IMR-90 (cell line): ENCODE data around the gene NDUFB7. TPM values are rescaled to one million over a fixed set of nuclear protein-coding genes. Genes with fewer than 3 reads are reported as not detected.

Source experiments
- ATAC-seq: fragments of 200-7000 bp; cut with Tn5 transposase; 2 replicates; pipeline ENCODE4 v1.9.1; 2020; ENCODE audit warnings: low read depth, mild to moderate bottlenecking, moderate library complexity
- BruUV-seq: library from RNA; stranded (reverse); fragments of 400-500 nt; replicated peaks from 2 replicates; lab custom pipeline; 2021; lab: Mats Ljungman, UMichigan
- CTCF ChIA-PET: fragments of 300-600 bp; formaldehyde crosslinking; extraction: SDS; loops from one replicate; lab custom pipeline; 2021; ENCODE audit warnings: antibody characterized with exemption; lab: Yijun Ruan, JAX
- POLR2A ChIA-PET: fragments of 300-600 bp; sonication (Branson Sonifier 250); formaldehyde crosslinking; loops from one replicate; lab custom pipeline; 2022; ENCODE audit warnings: antibody characterized with exemption; ENCODE audit not compliant: unreplicated experiment; lab: Charles Lee
- DNase-seq: peaks from one replicate; pipeline ENCODE4 v3.0.0; 2013
- H2AFZ ChIP-seq: replicated peaks from 2 replicates; pipeline ENCODE3; 2013; ENCODE audit warnings: low read length, mild to moderate bottlenecking; ENCODE audit not compliant: poor library complexity
- H2AK5ac ChIP-seq: 2 replicates; pipeline ENCODE4 v1.6.1; 2013; ENCODE audit warnings: low read depth, low read length, inconsistent platforms
- H2AK9ac ChIP-seq: replicated peaks from 2 replicates; pipeline ENCODE3; 2013; ENCODE audit warnings: mild to moderate bottlenecking, low read depth, low read length, moderate library complexity; ENCODE audit not compliant: poor library complexity
- H2BK120ac ChIP-seq: 2 replicates; pipeline ENCODE4 v1.6.1; 2013; ENCODE audit warnings: low read depth, low read length, inconsistent platforms
- H2BK15ac ChIP-seq: 3 replicates; pipeline ENCODE4 v1.6.1; 2013; ENCODE audit warnings: low read depth, low read length, inconsistent platforms
- H2BK20ac ChIP-seq: 2 replicates; pipeline ENCODE4 v1.6.1; 2013; ENCODE audit warnings: low read depth, mild to moderate bottlenecking, inconsistent platforms, low read length, moderate library complexity
- H2BK5ac ChIP-seq: 2 replicates; pipeline ENCODE4 v1.6.1; 2013; ENCODE audit warnings: mild to moderate bottlenecking, low read depth, low read length, inconsistent platforms; ENCODE audit not compliant: poor library complexity, severe bottlenecking
- H3K14ac ChIP-seq: replicated peaks from 2 replicates; pipeline ENCODE4 v1.6.1; 2013; ENCODE audit warnings: low read depth, low read length, inconsistent platforms
- H3K18ac ChIP-seq: 2 replicates; pipeline ENCODE4 v1.6.1; 2013; ENCODE audit warnings: low read depth, low read length, control low read depth
- H3K23ac ChIP-seq: 2 replicates; pipeline ENCODE4 v1.6.1; 2013; ENCODE audit warnings: low read depth, low read length, inconsistent platforms
- H3K27ac ChIP-seq: 2 replicates; pipeline ENCODE4 v1.5.1; 2013; ENCODE audit warnings: mild to moderate bottlenecking, control low read depth, low read length; ENCODE audit not compliant: insufficient read depth
- H3K27me3 ChIP-seq: 2 replicates; pipeline ENCODE4 v1.6.1; 2013; ENCODE audit warnings: low read length; ENCODE audit not compliant: control insufficient read depth, insufficient read depth
- H3K36me3 ChIP-seq: 2 replicates; pipeline ENCODE4 v1.6.1; 2013; ENCODE audit warnings: low read length, mixed read lengths; ENCODE audit not compliant: control insufficient read depth, insufficient read depth
- H3K4ac ChIP-seq: 2 replicates; pipeline ENCODE4 v1.6.1; 2013; ENCODE audit warnings: low read depth, low read length, inconsistent platforms
- H3K4me1 ChIP-seq: 2 replicates; pipeline ENCODE4 v1.6.1; 2013; ENCODE audit warnings: low read length, mixed read lengths; ENCODE audit not compliant: control insufficient read depth, insufficient read depth
- H3K4me2 ChIP-seq: 2 replicates; pipeline ENCODE4 v1.6.1; 2013; ENCODE audit warnings: low read depth, mild to moderate bottlenecking, control low read depth, low read length, moderate library complexity
- H3K4me3 ChIP-seq: 2 replicates; pipeline ENCODE4 v1.5.1; 2013; ENCODE audit warnings: low read depth, mild to moderate bottlenecking, control low read depth, low read length, moderate library complexity; ENCODE audit not compliant: insufficient read depth
- H3K56ac ChIP-seq: 2 replicates; pipeline ENCODE4 v1.6.1; 2013; ENCODE audit warnings: low read length, inconsistent platforms; ENCODE audit not compliant: insufficient read depth; ENCODE audit errors: extremely low read depth
- H3K79me1 ChIP-seq, 2 experiments: 2 replicates each; pipeline ENCODE4 v1.6.1; 2013; ENCODE audit warnings: low read length in 2 of 2, inconsistent platforms in 1 of 2, low read depth in 1 of 2
- H3K9ac ChIP-seq: 2 replicates; pipeline ENCODE4 v1.6.1; 2013; ENCODE audit warnings: low read depth, low read length, control low read depth
- H3K9me1 ChIP-seq: 2 replicates; pipeline ENCODE4 v1.6.1; 2013; ENCODE audit warnings: low read length, inconsistent platforms; ENCODE audit not compliant: insufficient read depth
- H3K9me3 ChIP-seq: 2 replicates; pipeline ENCODE4 v1.6.1; 2013; ENCODE audit warnings: low read length; ENCODE audit not compliant: control insufficient read depth, insufficient read depth
- H4K20me1 ChIP-seq: 2 replicates; pipeline ENCODE4 v1.6.1; 2013; ENCODE audit warnings: low read length, inconsistent platforms; ENCODE audit not compliant: insufficient read depth
- H4K5ac ChIP-seq: 2 replicates; pipeline ENCODE4 v1.6.1; 2013; ENCODE audit warnings: mild to moderate bottlenecking, low read depth, low read length, control low read depth
- H4K8ac ChIP-seq, 2 experiments: 2 replicates each; pipeline ENCODE4 v1.6.1; 2013; ENCODE audit warnings: low read depth in 2 of 2, low read length in 2 of 2, control low read depth in 1 of 2, inconsistent platforms in 1 of 2
- H4K91ac ChIP-seq: 2 replicates; pipeline ENCODE4 v1.6.1; 2013; ENCODE audit warnings: low read depth, low read length, inconsistent platforms; ENCODE audit not compliant: insufficient read depth
- BHLHE40 ChIP-seq: fragments of 150-350 bp; IDR thresholded peaks from 2 replicates; pipeline ENCODE4 v1.6.1; 2016; ENCODE audit warnings: mild to moderate bottlenecking, low read depth, low read length
- MXI1 ChIP-seq: IDR thresholded peaks from 2 replicates; pipeline ENCODE4 v1.6.1; 2012; ENCODE audit warnings: low read depth, mild to moderate bottlenecking, low read length, moderate library complexity, borderline replicate concordance
- POLR2A ChIP-seq: IDR thresholded peaks from 2 replicates; pipeline ENCODE4 v1.6.1; 2012; ENCODE audit warnings: mild to moderate bottlenecking, low read depth, low read length
- RFX5 ChIP-seq: IDR thresholded peaks from 2 replicates; pipeline ENCODE4 v1.8.0; 2012; ENCODE audit warnings: low read depth, mild to moderate bottlenecking, low read length, moderate library complexity
- WGBS, 2 experiments: methylation state at CpG; one replicate each; pipeline versions ENCODE4 v1.1.5 to v1.1.7; 2013; ENCODE audit warnings: missing lambda C conversion rate in 2 of 2; ENCODE audit not compliant: insufficient read length in 1 of 2; ENCODE audit errors: extremely low coverage in 2 of 2; 5-methylcytosine and 5-hydroxymethylcytosine counted together
- dilution Hi-C: fragments of 300-500 bp; cut with HindIII; formaldehyde crosslinking; loops from one replicate; pipeline ENCODE4 v1.14.3; 2018; ENCODE audit warnings: low sequenced_read_pairs; ENCODE audit not compliant: unreplicated experiment
- in situ Hi-C: fragments of 300-500 bp; cut with MboI; formaldehyde crosslinking; loops from 3 replicates; pipeline ENCODE4 v1.14.3; 2019; ENCODE audit warnings: low sequenced_read_pairs, inconsistent platforms, mixed read lengths
- intact Hi-C: fragments of 100-400 bp; cut with micrococcal nuclease; formaldehyde crosslinking; loops from 2 replicates; pipeline ENCODE4 v1.10.0; 2022
- polyA plus RNA-seq, 3 experiments: library from polyadenylated mRNA; depleted of rRNA; stranded (reverse); fragments of >200 nt; gene quantifications; 2 replicates each; pipeline ENCODE4 v1.2.3, GENCODE V29; 2012; ENCODE audit warnings: low replicate concordance in 1 of 3
- total RNA-seq: library from RNA; depleted of rRNA; stranded (reverse); fragments of >200 nt; gene quantifications from 2 replicates; pipeline ENCODE4 v1.2.3, GENCODE V29; 2012
- TF ChIP-seq, protein P1 (sequence below): fragments of 150-350 bp; IDR thresholded peaks from 2 replicates; pipeline ENCODE4 v1.6.1; 2017; ENCODE audit warnings: mild to moderate bottlenecking, antibody characterized with exemption, low read length, low read depth
- TF ChIP-seq, protein P2 (sequence below): conservative IDR thresholded peaks from 2 replicates; pipeline ENCODE4 v1.5.1; 2012; ENCODE audit warnings: mild to moderate bottlenecking, low read depth, low read length, improper control_type of control experiment
- TF ChIP-seq, protein P3 (sequence below): fragments of 150-350 bp; IDR thresholded peaks from 2 replicates; pipeline ENCODE4 v1.6.1; 2016; ENCODE audit warnings: low read depth, mild to moderate bottlenecking, low read length, moderate library complexity, borderline replicate concordance

Gene NDUFB7
- total and polyA plus RNA-seq, 2 of the 4 experiments (the other 2 are of a cell fraction): 436 to 523 TPM

DNA sequence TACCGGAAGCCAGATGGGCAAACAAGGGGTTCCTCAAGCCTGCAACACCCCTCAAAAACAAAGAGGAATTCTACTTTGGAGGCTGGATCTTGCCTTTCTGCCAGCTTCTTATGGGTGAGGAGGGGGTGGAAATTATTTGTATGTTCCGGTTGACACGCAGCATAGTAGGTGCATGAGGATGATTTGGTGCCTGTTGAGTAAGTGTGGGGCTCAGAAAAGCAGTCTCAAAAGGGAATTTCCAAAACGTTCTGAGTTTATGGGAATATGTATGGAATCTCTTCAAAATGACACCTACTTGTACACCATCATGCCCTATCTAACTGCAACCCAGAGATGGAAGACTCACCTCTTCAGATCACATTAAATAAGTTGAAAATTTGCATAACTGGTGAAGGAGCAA, 45.4 kb downstream of the NDUFB7 start:
- POLR2A ChIA-PET: no interaction called here
- no peak overlapping the region for H2AFZ ChIP-seq
- H4K5ac ChIP-seq: no peak overlapping the region
- peaks cover 3% of the 10 kb centered on the region; the same call in 1 of the 2 replicates for H4K20me1 ChIP-seq
- TF ChIP-seq, protein P1, sequence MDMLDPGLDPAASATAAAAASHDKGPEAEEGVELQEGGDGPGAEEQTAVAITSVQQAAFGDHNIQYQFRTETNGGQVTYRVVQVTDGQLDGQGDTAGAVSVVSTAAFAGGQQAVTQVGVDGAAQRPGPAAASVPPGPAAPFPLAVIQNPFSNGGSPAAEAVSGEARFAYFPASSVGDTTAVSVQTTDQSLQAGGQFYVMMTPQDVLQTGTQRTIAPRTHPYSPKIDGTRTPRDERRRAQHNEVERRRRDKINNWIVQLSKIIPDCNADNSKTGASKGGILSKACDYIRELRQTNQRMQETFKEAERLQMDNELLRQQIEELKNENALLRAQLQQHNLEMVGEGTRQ: no peak
- no peak for TF ChIP-seq POLR2A
- TF ChIP-seq, protein P2, sequence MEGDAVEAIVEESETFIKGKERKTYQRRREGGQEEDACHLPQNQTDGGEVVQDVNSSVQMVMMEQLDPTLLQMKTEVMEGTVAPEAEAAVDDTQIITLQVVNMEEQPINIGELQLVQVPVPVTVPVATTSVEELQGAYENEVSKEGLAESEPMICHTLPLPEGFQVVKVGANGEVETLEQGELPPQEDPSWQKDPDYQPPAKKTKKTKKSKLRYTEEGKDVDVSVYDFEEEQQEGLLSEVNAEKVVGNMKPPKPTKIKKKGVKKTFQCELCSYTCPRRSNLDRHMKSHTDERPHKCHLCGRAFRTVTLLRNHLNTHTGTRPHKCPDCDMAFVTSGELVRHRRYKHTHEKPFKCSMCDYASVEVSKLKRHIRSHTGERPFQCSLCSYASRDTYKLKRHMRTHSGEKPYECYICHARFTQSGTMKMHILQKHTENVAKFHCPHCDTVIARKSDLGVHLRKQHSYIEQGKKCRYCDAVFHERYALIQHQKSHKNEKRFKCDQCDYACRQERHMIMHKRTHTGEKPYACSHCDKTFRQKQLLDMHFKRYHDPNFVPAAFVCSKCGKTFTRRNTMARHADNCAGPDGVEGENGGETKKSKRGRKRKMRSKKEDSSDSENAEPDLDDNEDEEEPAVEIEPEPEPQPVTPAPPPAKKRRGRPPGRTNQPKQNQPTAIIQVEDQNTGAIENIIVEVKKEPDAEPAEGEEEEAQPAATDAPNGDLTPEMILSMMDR: no peak
- TF ChIP-seq BHLHE40: no peak
- TF ChIP-seq, protein P3, sequence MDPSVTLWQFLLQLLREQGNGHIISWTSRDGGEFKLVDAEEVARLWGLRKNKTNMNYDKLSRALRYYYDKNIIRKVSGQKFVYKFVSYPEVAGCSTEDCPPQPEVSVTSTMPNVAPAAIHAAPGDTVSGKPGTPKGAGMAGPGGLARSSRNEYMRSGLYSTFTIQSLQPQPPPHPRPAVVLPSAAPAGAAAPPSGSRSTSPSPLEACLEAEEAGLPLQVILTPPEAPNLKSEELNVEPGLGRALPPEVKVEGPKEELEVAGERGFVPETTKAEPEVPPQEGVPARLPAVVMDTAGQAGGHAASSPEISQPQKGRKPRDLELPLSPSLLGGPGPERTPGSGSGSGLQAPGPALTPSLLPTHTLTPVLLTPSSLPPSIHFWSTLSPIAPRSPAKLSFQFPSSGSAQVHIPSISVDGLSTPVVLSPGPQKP: no peak
- no peak for TF ChIP-seq RFX5
- TF ChIP-seq MXI1: no peak
- CTCF ChIA-PET: interaction anchor here (0.6 kb wide), 1 partner anchor 9 kb away, joined by 3 read pairs; no protein-coding TSS in a partner anchor
- no peak overlapping the region for H4K8ac ChIP-seq
- H3K36me3 ChIP-seq: no peaks in the 10 kb centered on the region
- in situ Hi-C loops: no loop called here
- no peak overlapping the region for H3K4ac ChIP-seq
- H3K23ac ChIP-seq: no peak overlapping the region
- no peak overlapping the region for H2BK15ac ChIP-seq
- H3K27me3 ChIP-seq: no peaks in the 10 kb centered on the region
- H3K18ac ChIP-seq: no peak overlapping the region
- no peak for ATAC-seq
- WGBS, 2 experiments: 100% methylated on average over 1 of the region's 4 CpGs; no CpG with 5 or more reads in 1 of the 2 experiments
- no TSS peak for BruUV-seq
- no peak overlapping the region for H3K56ac ChIP-seq
- H3K4me1 ChIP-seq: peaks cover 5% of the 10 kb centered on the region; the same call in 1 of the 2 replicates
- no peak overlapping the region for H4K91ac ChIP-seq
- no peak overlapping the region for H2BK5ac ChIP-seq
- no peak overlapping the region for H3K4me3 ChIP-seq
- no peak overlapping the region for H3K27ac ChIP-seq
- H3K9ac ChIP-seq: no peak overlapping the region
- peaks cover 5% of the 10 kb centered on the region; the same call in 1 of the 2 replicates for H3K9me1 ChIP-seq
- DNase-seq: no peak
- no peak overlapping the region for H3K4me2 ChIP-seq
- H2AK9ac ChIP-seq: no peak overlapping the region
- H2BK120ac ChIP-seq: no peak overlapping the region
- no peak overlapping the region for H2AK5ac ChIP-seq
- no peak overlapping the region for H3K14ac ChIP-seq
- dilution Hi-C loops: no loop called here
- H2BK20ac ChIP-seq: no peak overlapping the region
- intact Hi-C loops: no loop called here
- H3K79me1 ChIP-seq: peaks cover 10 to 16% of the 10 kb centered on the region in 2 experiments; a peak in 3 of 4 replicates
- H3K9me3 ChIP-seq: no peaks in the 10 kb centered on the region
